ENCODE results near the gene FES.
"Not testable (repeated sequence)": the region's sequence is repeated elsewhere in the genome, so short reads cannot be mapped to it uniquely, and the experiment has no call there.

FES gene

GRCh38 chr15:90893175-90894090 is 9.1 kb downstream of the FES start:
- no peak for DNase-seq

- DNase-seq = peak; percentile 52
Measured at GRCh38 chr15:90895571-90896117, 11.3 kb downstream of the FES start.

DNA sequence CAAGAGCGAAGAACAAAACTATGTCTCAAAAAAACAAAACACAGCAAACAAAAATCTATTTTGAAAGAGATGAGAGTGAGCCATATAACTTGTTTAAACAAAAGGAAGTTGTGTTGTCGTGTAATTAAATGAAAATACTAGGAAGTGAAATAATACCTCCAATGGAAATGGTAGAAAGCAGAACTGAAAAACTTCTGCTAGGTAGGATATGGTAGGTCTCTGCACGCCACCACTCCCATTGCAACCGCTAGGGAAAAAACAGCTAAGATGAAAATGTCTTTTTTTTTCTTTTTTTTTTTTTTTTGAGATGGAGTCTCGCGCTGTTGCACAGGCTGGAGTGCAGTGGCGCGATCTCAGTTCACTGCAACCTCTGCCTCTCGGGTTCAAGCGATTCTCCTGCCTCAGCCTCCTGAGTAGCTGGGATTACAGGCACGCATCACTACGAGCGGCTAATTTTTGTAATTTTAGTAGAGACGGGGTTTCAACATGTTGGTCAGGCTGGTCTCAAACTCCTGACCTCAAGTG is 12.9 kb downstream of the FES start:
- DNase-seq = not testable (repeated sequence)

DNA sequence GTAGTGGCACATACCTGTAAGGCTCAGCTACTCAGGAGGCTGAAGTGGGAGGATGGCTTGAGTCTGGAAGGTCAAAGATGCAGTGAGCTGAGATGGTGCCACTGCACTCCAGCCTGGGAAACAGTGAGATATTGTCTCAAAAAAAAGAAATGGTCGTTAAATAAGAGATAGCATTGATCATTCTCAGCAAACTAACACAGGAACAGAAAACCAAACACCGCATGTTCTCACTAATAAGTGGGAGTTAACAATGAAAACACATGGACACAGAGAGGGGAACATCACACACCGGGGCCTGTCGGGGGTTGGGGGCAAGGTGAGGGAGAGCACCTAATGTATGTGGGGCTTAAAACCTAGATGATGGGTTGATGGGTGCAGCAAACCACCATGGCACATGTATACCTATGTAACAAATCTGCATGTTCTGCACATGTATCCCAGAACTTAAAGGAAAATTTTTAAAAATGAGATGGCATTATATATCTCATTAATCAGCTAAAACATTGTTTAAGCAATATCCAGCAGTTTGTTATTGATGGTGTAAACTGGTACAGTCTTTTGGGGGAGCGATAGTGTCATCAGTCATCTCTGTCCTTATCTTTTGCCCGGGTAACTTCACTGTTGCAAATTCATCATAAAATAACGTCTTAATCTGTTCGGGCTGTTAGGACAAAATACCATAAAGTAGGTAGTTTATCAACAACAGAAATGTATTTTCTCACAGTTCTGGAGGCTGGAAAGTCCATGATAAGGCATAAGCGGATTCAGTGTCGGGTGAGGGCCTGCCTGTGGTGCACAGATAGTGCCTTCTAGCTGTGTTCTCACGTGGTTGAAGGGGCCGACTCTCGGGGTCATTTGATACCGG is 17.1 kb downstream of the FES start:
- DNase-seq = no peak

GRCh38 chr15:90902040-90902839 is 17.9 kb downstream of the FES start:
- peak; percentile 76 for DNase-seq

DNA sequence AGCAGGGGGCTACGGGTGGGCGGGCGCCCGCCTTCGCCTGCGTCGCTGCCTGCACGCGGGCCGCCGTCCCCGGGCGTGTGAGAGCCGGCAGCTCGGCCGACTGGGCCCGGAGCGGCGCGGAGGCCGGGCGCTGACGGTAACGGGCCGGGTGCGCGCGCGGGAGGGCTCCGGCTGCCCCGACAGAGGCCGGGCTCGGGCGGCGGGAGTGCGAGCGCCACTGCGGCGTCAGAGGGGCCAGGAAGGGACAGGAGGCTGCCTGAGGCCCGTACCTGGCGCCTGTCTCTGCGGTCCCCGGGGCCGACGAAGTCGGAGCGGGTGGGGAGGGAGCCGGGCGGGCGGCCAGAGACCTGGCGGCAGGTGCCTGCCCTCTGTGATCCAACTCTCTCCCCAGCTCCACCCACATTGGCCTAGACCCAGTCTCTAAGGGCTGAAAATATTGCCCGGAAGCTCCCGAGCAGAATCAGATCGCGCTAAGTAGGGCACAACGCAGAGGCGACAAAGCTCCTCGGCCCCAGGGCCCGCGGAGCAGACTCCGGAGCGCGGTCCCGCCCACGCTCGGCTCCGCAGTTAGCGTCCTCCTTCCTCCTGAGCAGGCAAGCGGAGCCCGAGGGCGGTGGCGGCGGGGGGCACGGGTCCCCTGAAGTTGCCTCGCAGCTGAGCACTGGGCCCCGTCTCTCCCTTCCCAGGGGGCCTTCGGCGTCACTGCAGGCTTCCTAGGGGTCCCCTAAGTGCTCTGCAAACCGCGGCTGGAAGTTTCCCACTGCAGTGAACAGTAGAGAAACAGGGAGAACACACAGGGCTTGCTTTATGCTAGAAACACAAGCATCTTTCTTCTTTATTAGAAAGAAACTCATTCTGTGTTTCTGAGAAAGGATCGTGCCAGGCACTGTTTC is 18.8 kb downstream of the FES start, which contains the start of gene MAN2A2:
Gene MAN2A2 (plus strand): TSS at position 463 of the 893 bp plus-strand sequence. CDS start 906 bp downstream, outside the sequence.
- peak; percentile 19 for DNase-seq

GRCh38 chr15:90903733-90904536 is 19.6 kb downstream of the FES start:
- DNase-seq = no peak

DNA sequence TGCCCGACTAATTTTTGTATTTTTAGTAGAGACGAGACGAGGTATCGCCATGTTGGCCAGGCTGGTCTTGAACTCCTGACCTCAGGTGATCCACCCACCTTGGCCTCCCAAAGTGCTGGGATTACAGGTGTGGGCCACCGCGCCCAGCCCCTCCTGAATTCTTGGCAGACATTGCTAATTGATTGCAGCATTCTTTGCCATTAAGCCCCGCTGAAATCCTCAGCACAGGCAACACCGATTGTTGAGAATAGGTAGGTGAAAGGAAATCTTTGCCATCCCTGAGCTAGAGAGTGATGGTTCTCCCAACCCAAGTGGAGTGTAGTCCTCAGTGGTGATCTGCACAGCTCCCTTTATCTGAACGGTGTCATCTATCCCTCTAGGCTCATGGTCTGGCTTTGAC is 20.4 kb downstream of the FES start:
- no peak for DNase-seq

GRCh38 chr15:90905306-90906180 is 21.2 kb downstream of the FES start:
- DNase-seq = no peak

- no peak for DNase-seq
Measured at GRCh38 chr15:90906181-90906849, 22.0 kb downstream of the FES start.

- no peak for DNase-seq
Measured at GRCh38 chr15:90907051-90907660, 22.9 kb downstream of the FES start.

- no peak for DNase-seq
Measured at GRCh38 chr15:90907838-90908507, 23.7 kb downstream of the FES start.

DNA sequence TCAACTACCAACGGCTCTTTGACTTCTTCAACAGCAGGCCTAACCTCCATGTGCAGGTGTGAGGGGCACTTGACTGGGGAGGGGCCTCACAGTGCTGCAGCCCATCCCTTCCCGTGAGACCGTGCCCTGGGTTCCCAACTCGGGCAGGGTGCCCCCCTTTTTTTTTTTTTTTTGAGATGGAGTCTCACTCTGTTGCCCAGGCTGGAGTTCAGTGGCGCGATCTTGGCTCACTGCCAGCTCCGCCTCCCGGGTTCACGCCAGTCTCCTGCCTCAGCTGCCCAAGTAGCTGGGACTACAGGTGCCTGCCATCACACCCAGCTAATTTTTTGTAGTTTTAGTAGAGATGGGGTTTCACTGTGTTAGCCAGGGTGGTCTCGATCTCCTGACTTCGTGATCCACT is 25.1 kb downstream of the FES start:
- DNase-seq = not testable (repeated sequence)

DNA sequence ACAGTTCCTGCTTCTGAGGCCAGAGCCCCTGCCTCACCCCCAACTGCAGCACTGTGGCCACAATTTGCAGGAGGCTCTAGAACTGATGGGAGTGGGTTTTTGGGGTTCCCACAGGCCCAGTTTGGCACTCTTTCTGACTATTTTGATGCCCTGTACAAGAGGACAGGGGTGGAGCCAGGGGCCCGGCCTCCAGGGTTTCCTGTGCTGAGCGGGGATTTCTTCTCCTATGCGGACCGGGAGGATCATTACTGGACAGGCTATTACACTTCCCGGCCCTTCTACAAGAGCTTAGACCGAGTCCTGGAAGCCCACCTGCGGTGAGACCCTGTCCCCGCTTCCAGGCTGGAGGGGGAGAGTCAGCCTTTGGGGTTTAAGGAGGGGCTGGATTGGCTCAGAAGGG is 25.7 kb downstream of the FES start:
- DNase-seq = no peak

- no peak for DNase-seq
Measured at GRCh38 chr15:90910441-90911301, 26.4 kb downstream of the FES start.

DNA sequence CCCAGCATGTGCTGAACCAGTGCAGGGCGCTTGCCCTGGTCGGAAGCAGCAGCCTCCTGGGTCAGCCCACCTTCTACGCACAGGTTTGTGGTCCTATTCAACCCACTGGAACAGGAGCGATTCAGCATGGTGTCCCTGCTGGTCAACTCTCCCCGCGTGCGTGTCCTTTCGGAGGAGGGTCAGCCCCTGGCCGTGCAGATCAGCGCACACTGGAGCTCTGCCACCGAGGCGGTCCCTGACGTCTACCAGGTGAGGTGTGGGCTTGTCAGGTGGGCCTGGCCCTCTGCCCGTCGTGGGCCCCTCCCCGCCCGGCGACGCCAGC is 27.0 kb downstream of the FES start:
- DNase-seq = no peak
